A673 (cell line): ENCODE measurements around the gene C12orf56. TPM values are rescaled to one million over a fixed set of nuclear protein-coding genes. Genes with fewer than 3 reads are reported as not detected.

Source experiments
- BruUV-seq: library from RNA; stranded (reverse); fragments of 400-500 nt; replicated peaks from 2 replicates; lab custom pipeline; 2021; lab: Mats Ljungman, UMichigan
- CTCF ChIA-PET: fragments of 300-600 bp; sonication (Branson Sonifier 250); formaldehyde crosslinking; loops from one replicate; lab custom pipeline; 2022; ENCODE audit warnings: antibody characterized with exemption; lab: Charles Lee
- POLR2A ChIA-PET: fragments of 300-600 bp; sonication (Branson Sonifier 250); formaldehyde crosslinking; loops from one replicate; lab custom pipeline; 2022; ENCODE audit warnings: antibody characterized with exemption; ENCODE audit not compliant: low non-redundant PET; lab: Charles Lee
- DNase-seq: peaks from one replicate; pipeline ENCODE4 v3.0.0-alpha.2; 2015; ENCODE audit warnings: low spot score
- H3K27ac ChIP-seq: fragments of 200-600 bp; sonication (generic); 2 replicates; pipeline ENCODE4 v1.5.1; 2016; ENCODE audit warnings: mixed run types, low read depth, mild to moderate bottlenecking, mixed read lengths, antibody characterized with exemption, low read length; ENCODE audit not compliant: poor library complexity, severe bottlenecking
- H3K27me3 ChIP-seq: fragments of 200-600 bp; sonication (generic); replicated peaks from 2 replicates; pipeline ENCODE4 v1.6.1; 2017; ENCODE audit warnings: mixed run types, low read depth, mild to moderate bottlenecking, mixed read lengths, antibody characterized with exemption, low read length; ENCODE audit not compliant: insufficient read depth, poor library complexity
- H3K36me3 ChIP-seq: fragments of 200-600 bp; sonication (generic); 2 replicates; pipeline ENCODE4 v1.6.1; 2016; ENCODE audit warnings: mixed run types, mild to moderate bottlenecking, mixed read lengths, antibody characterized with exemption, low read length; ENCODE audit not compliant: insufficient read depth, poor library complexity, severe bottlenecking
- H3K4me1 ChIP-seq: fragments of 200-600 bp; sonication (generic); 2 replicates; pipeline ENCODE4 v1.6.1; 2017; ENCODE audit warnings: mixed run types, mild to moderate bottlenecking, mixed read lengths, antibody characterized with exemption, low read length; ENCODE audit not compliant: insufficient read depth, poor library complexity, severe bottlenecking
- H3K4me3 ChIP-seq: fragments of 200-600 bp; sonication (generic); 2 replicates; pipeline ENCODE4 v1.5.1; 2016; ENCODE audit warnings: low read depth, mixed run types, mild to moderate bottlenecking, mixed read lengths, low read length; ENCODE audit not compliant: poor library complexity, severe bottlenecking
- H3K9me3 ChIP-seq: fragments of 200-600 bp; sonication (generic); 2 replicates; pipeline ENCODE4 v1.6.1; 2016; ENCODE audit warnings: mixed run types, low read depth, mild to moderate bottlenecking, mixed read lengths, antibody characterized with exemption, low read length; ENCODE audit not compliant: poor library complexity, severe bottlenecking
- EZH2 ChIP-seq: fragments of 200-600 bp; sonication (generic); IDR thresholded peaks from 2 replicates; pipeline ENCODE4 v1.6.1; 2017; ENCODE audit warnings: borderline replicate concordance, low read depth, mild to moderate bottlenecking, mixed read lengths, antibody characterized with exemption, low read length; ENCODE audit not compliant: poor library complexity, severe bottlenecking
- intact Hi-C: fragments of 100-400 bp; cut with micrococcal nuclease; formaldehyde crosslinking; loops from one replicate; pipeline ENCODE4 v1.10.0; 2022; ENCODE audit not compliant: unreplicated experiment
- total RNA-seq: library from RNA; stranded (reverse); gene quantifications from 2 replicates; pipeline ENCODE4 v1.2.3, GENCODE V29; 2021
- TF ChIP-seq, protein P1 (sequence below): fragments of 300-800, 200-600 bp; sonication (generic); conservative IDR thresholded peaks from 2 replicates; pipeline ENCODE4 v1.5.1; 2017; ENCODE audit warnings: low read depth, mild to moderate bottlenecking, antibody characterized with exemption, low read length, moderate library complexity, mixed read lengths

The C12orf56 gene
- total RNA-seq, 1 experiment from 2014 or later = not detected

- CTCF ChIA-PET = interaction anchor here (0.5 kb wide), 1 partner anchor 143 kb away, joined by 5 read pairs; no protein-coding TSS in a partner anchor
- BruUV-seq = no TSS peak
- no peak overlapping the region for H3K4me3 ChIP-seq
- H3K27me3 ChIP-seq = no peaks in the 10 kb centered on the region
- no peaks in the 10 kb centered on the region for H3K9me3 ChIP-seq
- DNase-seq = no peak
- no peak for TF ChIP-seq EZH2
- TF ChIP-seq, protein P1, sequence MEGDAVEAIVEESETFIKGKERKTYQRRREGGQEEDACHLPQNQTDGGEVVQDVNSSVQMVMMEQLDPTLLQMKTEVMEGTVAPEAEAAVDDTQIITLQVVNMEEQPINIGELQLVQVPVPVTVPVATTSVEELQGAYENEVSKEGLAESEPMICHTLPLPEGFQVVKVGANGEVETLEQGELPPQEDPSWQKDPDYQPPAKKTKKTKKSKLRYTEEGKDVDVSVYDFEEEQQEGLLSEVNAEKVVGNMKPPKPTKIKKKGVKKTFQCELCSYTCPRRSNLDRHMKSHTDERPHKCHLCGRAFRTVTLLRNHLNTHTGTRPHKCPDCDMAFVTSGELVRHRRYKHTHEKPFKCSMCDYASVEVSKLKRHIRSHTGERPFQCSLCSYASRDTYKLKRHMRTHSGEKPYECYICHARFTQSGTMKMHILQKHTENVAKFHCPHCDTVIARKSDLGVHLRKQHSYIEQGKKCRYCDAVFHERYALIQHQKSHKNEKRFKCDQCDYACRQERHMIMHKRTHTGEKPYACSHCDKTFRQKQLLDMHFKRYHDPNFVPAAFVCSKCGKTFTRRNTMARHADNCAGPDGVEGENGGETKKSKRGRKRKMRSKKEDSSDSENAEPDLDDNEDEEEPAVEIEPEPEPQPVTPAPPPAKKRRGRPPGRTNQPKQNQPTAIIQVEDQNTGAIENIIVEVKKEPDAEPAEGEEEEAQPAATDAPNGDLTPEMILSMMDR = no peak
- H3K27ac ChIP-seq = no peak overlapping the region
- H3K36me3 ChIP-seq = no peaks in the 10 kb centered on the region
- no peaks in the 10 kb centered on the region for H3K4me1 ChIP-seq
- intact Hi-C loops = no loop called here
- POLR2A ChIA-PET = no interaction called here
These were observed 3.3 kb downstream of the C12orf56 start for GRCh38 chr12:64387197-64387816.

DNA sequence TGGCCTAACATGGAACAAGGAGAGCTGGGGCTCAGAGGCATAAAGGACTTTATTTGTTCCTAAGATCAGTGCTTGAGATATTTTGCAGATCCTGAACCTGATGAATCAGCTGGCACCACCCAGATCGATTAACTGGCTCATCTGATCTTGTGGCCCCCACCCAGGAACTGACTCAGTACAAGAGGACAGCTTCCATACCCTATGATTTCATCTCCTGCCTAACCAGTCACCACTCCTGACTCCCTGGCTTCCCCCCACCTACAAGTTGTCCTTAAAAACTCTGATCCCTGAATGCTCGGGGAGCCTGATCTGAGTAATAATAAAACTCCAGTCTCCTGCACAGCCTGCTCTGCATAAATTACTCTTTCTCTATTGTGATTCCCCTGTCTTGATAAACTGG is 5.1 kb downstream of the C12orf56 start:
- intact Hi-C loops = no loop called here
- Histone ChIP-seq H3K27me3 (no peaks in the 10 kb centered on the region), H3K9me3 (no peaks in the 10 kb centered on the region), H3K4me3 (no peak overlapping the region), H3K27ac (no peak overlapping the region), H3K4me1 (no peaks in the 10 kb centered on the region), H3K36me3 (no peaks in the 10 kb centered on the region)
- ChIA-PET POLR2A (no interaction called here), CTCF (no interaction called here)
- TF ChIP-seq, protein P1 = no peak
- no peak for TF ChIP-seq EZH2
- DNase-seq = no peak
- no TSS peak for BruUV-seq

GRCh38 chr12:64385019-64385418 is 5.5 kb downstream of the C12orf56 start:
- ChIA-PET CTCF (no interaction called here), POLR2A (no interaction called here)
- Histone ChIP-seq H3K4me3 (no peak overlapping the region), H3K27me3 (no peaks in the 10 kb centered on the region), H3K9me3 (no peaks in the 10 kb centered on the region), H3K27ac (no peak overlapping the region), H3K36me3 (no peaks in the 10 kb centered on the region), H3K4me1 (no peaks in the 10 kb centered on the region)
- intact Hi-C loops = no loop called here
- BruUV-seq = no TSS peak
- DNase-seq = no peak
- TF ChIP-seq, protein P1 = no peak
- no peak for TF ChIP-seq EZH2
